Neuronal stem cell (in vitro differentiated cells): ENCODE results near the gene FABP3.
"Not testable (repeated sequence)": the region's sequence is repeated elsewhere in the genome, so short reads cannot be mapped to it uniquely, and the experiment has no call there.

Experiments
- DNase-seq: peaks from one replicate; pipeline ENCODE4 v3.0.0-alpha.2; 2013; ENCODE audit warnings: low spot score
- H2AFZ ChIP-seq: one replicate; pipeline ENCODE4 v1.6.1; 2013; ENCODE audit warnings: mild to moderate bottlenecking, low read length, inconsistent platforms
- H2AK5ac ChIP-seq: 2 replicates; pipeline ENCODE4 v1.6.1; 2013; ENCODE audit warnings: low read depth, mild to moderate bottlenecking, inconsistent platforms, low read length, moderate library complexity, mixed read lengths
- H2BK120ac ChIP-seq: 2 replicates; pipeline ENCODE4 v1.6.1; 2013; ENCODE audit warnings: low read depth, mild to moderate bottlenecking, inconsistent platforms, low read length, moderate library complexity, mixed read lengths
- H2BK12ac ChIP-seq: one replicate; pipeline ENCODE4 v1.6.1; 2013; ENCODE audit warnings: low read length, inconsistent platforms
- H2BK15ac ChIP-seq: 2 replicates; pipeline ENCODE4 v1.6.1; 2013; ENCODE audit warnings: mild to moderate bottlenecking, low read length, inconsistent platforms, mixed read lengths
- H2BK5ac ChIP-seq: one replicate; pipeline ENCODE4 v1.6.1; 2013; ENCODE audit warnings: inconsistent platforms, mild to moderate bottlenecking, low read length, moderate library complexity
- H3K14ac ChIP-seq: one replicate; pipeline ENCODE4 v1.6.1; 2013; ENCODE audit warnings: low read length, inconsistent platforms
- H3K18ac ChIP-seq: 2 replicates; pipeline ENCODE4 v1.6.1; 2013; ENCODE audit warnings: low read length, inconsistent platforms
- H3K23ac ChIP-seq: 2 replicates; pipeline ENCODE4 v1.6.1; 2013; ENCODE audit warnings: low read depth, mild to moderate bottlenecking, mixed read lengths, low read length, inconsistent platforms; ENCODE audit not compliant: poor library complexity
- H3K27ac ChIP-seq: replicated peaks from 3 replicates; pipeline ENCODE4 v1.5.1; 2013; ENCODE audit warnings: low read length, inconsistent platforms
- H3K27me3 ChIP-seq, 3 experiments: 2 replicates each; pipeline ENCODE4 v1.6.1; 2013; ENCODE audit warnings: low read length in 3 of 3, mild to moderate bottlenecking in 2 of 3, inconsistent platforms in 1 of 3, low read depth in 1 of 3, mixed read lengths in 1 of 3, moderate library complexity in 1 of 3; ENCODE audit not compliant: control insufficient read depth in 3 of 3, insufficient read depth in 3 of 3
- H3K36me3 ChIP-seq, 2 donors: replicated peaks in 1 of 2; 2 replicates each; pipeline ENCODE4 v1.6.1; 2013; ENCODE audit warnings: low read length in 2 of 2; ENCODE audit not compliant: control insufficient read depth in 2 of 2, insufficient read depth in 2 of 2
- H3K4ac ChIP-seq: 2 replicates; pipeline ENCODE4 v1.6.1; 2013; ENCODE audit warnings: inconsistent platforms, mild to moderate bottlenecking, low read length, moderate library complexity
- H3K4me1 ChIP-seq, 2 donors: 1 replicate in 1 of 2; 2 replicates in 1 of 2; pipeline ENCODE4 v1.6.1; 2013; ENCODE audit warnings: low read length in 2 of 2, low read depth in 1 of 2; ENCODE audit not compliant: control insufficient read depth in 2 of 2, insufficient read depth in 1 of 2
- H3K4me2 ChIP-seq: one replicate; pipeline ENCODE4 v1.6.1; 2013; ENCODE audit warnings: mild to moderate bottlenecking, low read length, inconsistent platforms; ENCODE audit not compliant: insufficient read depth, poor library complexity, severe bottlenecking
- H3K4me3 ChIP-seq, 2 donors: 2 replicates each; pipeline ENCODE4 v1.5.1; 2013; ENCODE audit warnings: low read length in 2 of 2, mild to moderate bottlenecking in 2 of 2, inconsistent platforms in 1 of 2, moderate library complexity in 1 of 2
- H3K79me1 ChIP-seq: one replicate; pipeline ENCODE4 v1.6.1; 2013; ENCODE audit warnings: low read depth, mild to moderate bottlenecking, inconsistent platforms, low read length, moderate library complexity
- H3K9ac ChIP-seq: one replicate; pipeline ENCODE4 v1.6.1; 2013; ENCODE audit warnings: mild to moderate bottlenecking, low read depth, low read length, inconsistent platforms; ENCODE audit not compliant: poor library complexity
- H3K9me3 ChIP-seq, 2 donors: replicated peaks in 1 of 2; 2 replicates each; pipeline versions ENCODE3 to v1.6.1; 2013; ENCODE audit warnings: low read length in 2 of 2, mild to moderate bottlenecking in 2 of 2, inconsistent platforms in 1 of 2, low read depth in 1 of 2, mixed read lengths in 1 of 2, moderate library complexity in 1 of 2; ENCODE audit not compliant: control insufficient read depth in 2 of 2, insufficient read depth in 1 of 2
- H4K8ac ChIP-seq: one replicate; pipeline ENCODE4 v1.6.1; 2013; ENCODE audit warnings: low read depth, mild to moderate bottlenecking, inconsistent platforms, low read length, moderate library complexity
- H4K91ac ChIP-seq: one replicate; pipeline ENCODE4 v1.6.1; 2013; ENCODE audit warnings: low read length, low read depth, mild to moderate bottlenecking, inconsistent platforms; ENCODE audit not compliant: poor library complexity
- WGBS, 2 donors: extraction: QIAGEN DNeasy Blood & Tissue Kit; methylation state at CpG; one replicate each; pipeline ENCODE4 v1.1.7; 2013; ENCODE audit warnings: missing lambda C conversion rate in 2 of 2, mixed read lengths in 1 of 2; ENCODE audit not compliant: insufficient read length in 2 of 2, insufficient replicate concordance in 1 of 2; ENCODE audit errors: extremely low coverage in 2 of 2; 5-methylcytosine and 5-hydroxymethylcytosine counted together

The FABP3 gene

GRCh38 chr1:31386576-31387243, 13.8 kb upstream of the FABP3 start:
- not testable (repeated sequence) for H3K36me3 ChIP-seq, H3K79me1 ChIP-seq
- no CpG with 5 or more reads among the region's 8 CpGs for WGBS, 2 donors

GRCh38 chr1:31383967-31384366, 11.1 kb upstream of the FABP3 start:
- no peak overlapping the region for H2AFZ ChIP-seq
- no peak overlapping the region for H2BK15ac ChIP-seq
- no peaks in the 10 kb centered on the region for H3K9me3 ChIP-seq
- peak overlapping the region; percentile 60 for H3K14ac ChIP-seq
- no CpG with 5 or more reads among the region's 1 CpG for WGBS, 2 donors
- H3K4me1 ChIP-seq, result no peaks in the 10 kb centered on the region
- no peak for DNase-seq
- no peak overlapping the region for H2BK12ac ChIP-seq
- H2BK120ac ChIP-seq, result no peak overlapping the region
- no peak overlapping the region for H3K4ac ChIP-seq
- no peak overlapping the region for H4K8ac ChIP-seq
- no peak overlapping the region for H3K18ac ChIP-seq
- H3K4me3 ChIP-seq, result no peak overlapping the region
- no peak overlapping the region for H2BK5ac ChIP-seq
- H3K27ac ChIP-seq, result no peak overlapping the region
- H3K9ac ChIP-seq, result no peak overlapping the region
- H3K36me3 ChIP-seq, result no peaks in the 10 kb centered on the region
- no peak overlapping the region for H2AK5ac ChIP-seq
- H3K4me2 ChIP-seq, result no peak overlapping the region
- H4K91ac ChIP-seq, result no peak overlapping the region
- H3K27me3 ChIP-seq, result no peaks in the 10 kb centered on the region
- peak overlapping the region; percentile 50 for H3K23ac ChIP-seq
- H3K79me1 ChIP-seq, result no peaks in the 10 kb centered on the region

More at GRCh38 chr1:31386576-31387243, 13.8 kb upstream of the FABP3 start:
- not testable (repeated sequence) for H2AK5ac ChIP-seq, H3K4me3 ChIP-seq, H3K4ac ChIP-seq, H4K8ac ChIP-seq, H4K91ac ChIP-seq, DNase-seq, H3K9me3 ChIP-seq, H3K27me3 ChIP-seq, H3K4me1 ChIP-seq, H2BK15ac ChIP-seq, H2AFZ ChIP-seq, H3K4me2 ChIP-seq, H2BK12ac ChIP-seq, H3K23ac ChIP-seq, H3K14ac ChIP-seq, H3K27ac ChIP-seq, H3K9ac ChIP-seq, H2BK5ac ChIP-seq, H3K18ac ChIP-seq
- peak overlapping the region; percentile 68 for H2BK120ac ChIP-seq

GRCh38 chr1:31382379-31382989, 9.6 kb upstream of the FABP3 start:
- no peak overlapping the region for H3K14ac ChIP-seq
- H4K91ac ChIP-seq, result no peak overlapping the region
- no peaks in the 10 kb centered on the region for H3K4me1 ChIP-seq
- H3K27ac ChIP-seq, result no peak overlapping the region
- H2AK5ac ChIP-seq, result no peak overlapping the region
- no peak overlapping the region for H3K23ac ChIP-seq
- no peak for DNase-seq
- no peak overlapping the region for H2AFZ ChIP-seq
- H4K8ac ChIP-seq, result no peak overlapping the region
- H2BK15ac ChIP-seq, result no peak overlapping the region
- H3K9ac ChIP-seq, result no peak overlapping the region
- H3K9me3 ChIP-seq, result no peaks in the 10 kb centered on the region
- H3K27me3 ChIP-seq, result no peaks in the 10 kb centered on the region
- no peak overlapping the region for H2BK12ac ChIP-seq
- no peaks in the 10 kb centered on the region for H3K36me3 ChIP-seq
- no peak overlapping the region for H3K4me2 ChIP-seq
- H3K79me1 ChIP-seq, result no peaks in the 10 kb centered on the region
- no peak overlapping the region for H2BK5ac ChIP-seq
- H3K4me3 ChIP-seq, result no peak overlapping the region
- H3K4ac ChIP-seq, result no peak overlapping the region
- WGBS, 2 donors, result no CpG with 5 or more reads among the region's 3 CpGs
- no peak overlapping the region for H2BK120ac ChIP-seq
- no peak overlapping the region for H3K18ac ChIP-seq

DNA sequence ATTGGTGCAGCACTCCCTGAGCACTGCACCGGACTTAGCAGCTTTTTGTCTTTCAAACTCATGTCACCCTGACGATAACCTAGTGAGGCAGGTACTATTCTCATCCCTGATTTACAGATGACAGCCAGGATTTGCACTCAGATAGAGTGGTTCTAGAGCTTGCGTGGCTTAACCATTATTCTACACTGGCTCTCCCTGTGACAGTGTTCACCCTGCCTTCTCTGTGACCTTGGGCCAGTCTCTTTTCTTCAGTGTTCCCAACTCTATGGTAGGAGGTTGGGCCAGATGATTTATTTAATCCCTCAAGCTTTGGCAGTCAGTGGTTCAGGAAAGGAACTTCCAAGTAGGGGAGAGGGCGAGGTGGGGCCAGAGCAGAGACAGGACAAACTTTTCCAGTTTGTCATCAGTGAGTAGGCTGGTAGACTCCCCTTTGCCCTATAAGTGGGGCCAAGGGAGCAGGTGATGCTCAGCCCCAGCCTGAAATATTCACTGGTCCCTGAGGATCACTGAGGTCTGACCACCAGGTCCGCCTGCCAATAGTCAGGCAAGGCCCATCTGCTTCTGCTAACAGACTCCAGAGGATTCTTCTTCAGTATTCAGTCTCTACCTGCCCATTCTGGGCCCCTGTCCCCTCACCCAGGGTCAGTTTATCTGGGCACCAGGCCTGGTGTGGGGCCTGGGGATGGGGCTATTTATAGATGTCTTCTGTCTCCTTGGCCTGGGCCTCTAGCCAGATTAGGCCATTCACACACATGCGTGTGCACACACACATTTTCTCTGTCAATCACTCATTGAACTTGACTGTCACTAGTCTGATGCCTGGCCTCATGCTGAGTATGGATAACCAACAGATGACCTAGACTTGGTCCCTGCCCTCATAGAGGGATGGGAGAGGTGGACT, 8.8 kb upstream of the FABP3 start:
- H3K36me3 ChIP-seq, result no peaks in the 10 kb centered on the region
- H3K27me3 ChIP-seq, result no peaks in the 10 kb centered on the region
- no peak overlapping the region for H3K4me2 ChIP-seq
- H3K27ac ChIP-seq, result no peak overlapping the region
- WGBS, 2 donors, result no CpG with 5 or more reads among the region's 6 CpGs
- no peak overlapping the region for H3K23ac ChIP-seq
- no peak overlapping the region for H2BK5ac ChIP-seq
- H3K79me1 ChIP-seq, result no peaks in the 10 kb centered on the region
- no peak overlapping the region for H3K9ac ChIP-seq
- no peak overlapping the region for H3K14ac ChIP-seq
- no peak overlapping the region for H3K4ac ChIP-seq
- H2BK120ac ChIP-seq, result no peak overlapping the region
- no peak overlapping the region for H2BK15ac ChIP-seq
- peaks cover 4 to 8% of the 10 kb centered on the region in 2 donors for H3K4me1 ChIP-seq
- no peak overlapping the region for H4K91ac ChIP-seq
- DNase-seq, result no peak
- no peaks in the 10 kb centered on the region for H3K9me3 ChIP-seq
- no peak overlapping the region for H2AFZ ChIP-seq
- peak overlapping the region; percentile 57 for H2AK5ac ChIP-seq
- H3K18ac ChIP-seq, result no peak overlapping the region
- H4K8ac ChIP-seq, result no peak overlapping the region
- no peak overlapping the region for H2BK12ac ChIP-seq
- no peak overlapping the region for H3K4me3 ChIP-seq
